Measurements from ENCODE around the gene ESX1. TPM values are rescaled to one million over a fixed set of nuclear protein-coding genes. Genes with fewer than 3 reads are reported as not detected.

The ESX1 gene
- total RNA-seq = not detected
- polyA plus RNA-seq = not detected

- H3K27ac Mint-ChIP-seq = no peak within 1 kb of the TSS
- H3K4me1 Mint-ChIP-seq = peaks cover 6 to 17% (median 7%) of the 10 kb centered on the region in 3 donors
- DNase-seq = no peak
- Histone ChIP-seq H3K9me3 (ENCODE audit: low read length) (no peaks in the 10 kb centered on the region), H3K4me3 (ENCODE audit: low read length) (no peak within 1 kb of the TSS), H3K27me3 (ENCODE audit: insufficient read depth, low read length, poor library complexity, severe bottlenecking) (no peaks in the 10 kb centered on the region), H3K36me3 (ENCODE audit: insufficient read depth, low read length) (no peaks in the 10 kb centered on the region), H3K27ac (ENCODE audit: low read depth, low read length) (no peak within 1 kb of the TSS), H3K4me1 (ENCODE audit: insufficient read depth, low read length) (no peaks in the 10 kb centered on the region)
- H3K36me3 Mint-ChIP-seq = no peaks in the 10 kb centered on the region
- CTCF ChIA-PET = no interaction called here
- POLR2A ChIA-PET = no interaction called here
- peaks cover 22 to 29% of the 10 kb centered on the region in 2 donors for H3K27me3 Mint-ChIP-seq
- H3K9me3 Mint-ChIP-seq = peaks cover 0 to 2% (median 0%) of the 10 kb centered on the region in 5 donors
- peak within 1 kb of the TSS in 6 of 7 donors; percentile 29 to 84 (median 68) for H3K4me3 Mint-ChIP-seq
Observed at GRCh38 chrX:104254442-104255115, at the start of gene ESX1. Gene ESX1 (minus strand): TSS chrX:104254933. CDS start chrX:104254849, 84 bp downstream.

DNA sequence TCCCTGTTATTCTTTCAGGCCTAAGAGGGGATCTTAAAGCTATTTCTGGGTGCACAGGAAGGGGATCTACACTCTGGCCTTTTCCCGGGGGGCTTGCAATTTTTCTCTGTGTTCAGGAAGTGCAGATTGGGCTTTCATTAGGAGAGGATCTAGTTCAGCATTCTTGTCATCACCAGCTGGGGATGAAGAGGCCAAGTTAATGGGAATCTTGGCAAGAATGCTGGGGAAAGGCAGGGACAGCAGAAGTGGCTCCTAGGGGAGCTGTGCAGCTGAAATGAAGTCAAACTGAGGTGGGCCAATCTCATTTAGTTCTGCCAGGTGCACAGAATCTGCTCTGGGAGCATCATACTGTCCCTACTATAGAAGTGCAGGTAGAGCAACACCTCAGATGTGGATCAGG lies 40.9 kb upstream of the ESX1 start:
- Histone ChIP-seq H3K4me3 (ENCODE audit: low read length) (no peak overlapping the region), H3K9me3 (ENCODE audit: low read length) (no peaks in the 10 kb centered on the region), H3K36me3 (ENCODE audit: insufficient read depth, low read length) (no peaks in the 10 kb centered on the region), H3K4me1 (ENCODE audit: insufficient read depth, low read length) (no peaks in the 10 kb centered on the region), H3K27ac (ENCODE audit: low read depth, low read length) (no peak overlapping the region), H3K27me3 (ENCODE audit: insufficient read depth, low read length, poor library complexity, severe bottlenecking) (no peaks in the 10 kb centered on the region)
- no peak for DNase-seq
- POLR2A ChIA-PET = interaction anchor here (0.7 kb wide), 1 partner anchor 140 kb away, joined by 5 read pairs; no protein-coding TSS in a partner anchor
- Mint-ChIP-seq H3K4me1 (no peaks in the 10 kb centered on the region), H3K27me3 (peaks cover 0 to 5% of the 10 kb centered on the region in 2 donors), H3K9me3 (no peaks in the 10 kb centered on the region), H3K27ac (no peak overlapping the region), H3K36me3 (no peaks in the 10 kb centered on the region), H3K4me3 (no peak overlapping the region)
- CTCF ChIA-PET = no interaction called here

DNA sequence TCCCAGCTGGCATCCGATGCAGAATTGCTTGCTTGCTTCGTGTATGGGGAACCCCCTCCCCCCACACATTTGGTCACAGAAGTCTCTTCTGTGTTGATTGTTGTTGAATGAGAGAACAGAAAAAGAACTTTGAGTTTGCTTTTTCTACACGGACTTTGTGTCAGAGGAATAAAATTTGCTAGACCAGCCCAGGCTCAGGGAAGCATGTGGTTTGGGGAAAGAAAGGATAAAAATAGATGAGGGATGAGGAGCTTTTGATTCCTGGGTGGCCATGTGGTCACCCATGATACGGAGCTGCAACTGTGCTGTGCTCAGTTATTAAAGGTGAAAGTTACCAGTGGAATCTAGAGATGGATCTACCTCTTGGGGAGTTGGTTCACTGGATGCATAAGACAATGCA lies 34.2 kb upstream of the ESX1 start:
- H3K27me3 ChIP-seq (ENCODE audit: insufficient read depth, low read length, poor library complexity, severe bottlenecking) = no peaks in the 10 kb centered on the region
- H3K27ac ChIP-seq (ENCODE audit: low read depth, low read length) = no peak overlapping the region
- no peak overlapping the region for H3K4me3 Mint-ChIP-seq
- H3K4me1 Mint-ChIP-seq = no peaks in the 10 kb centered on the region
- no peaks in the 10 kb centered on the region for H3K9me3 Mint-ChIP-seq
- ChIA-PET POLR2A (no interaction called here), CTCF (no interaction called here)
- no peaks in the 10 kb centered on the region for H3K4me1 ChIP-seq (ENCODE audit: insufficient read depth, low read length)
- no peaks in the 10 kb centered on the region for H3K36me3 Mint-ChIP-seq
- peaks cover 6 to 17% of the 10 kb centered on the region in 2 donors for H3K27me3 Mint-ChIP-seq
- H3K9me3 ChIP-seq (ENCODE audit: low read length) = no peaks in the 10 kb centered on the region
- H3K4me3 ChIP-seq (ENCODE audit: low read length) = no peak overlapping the region
- no peaks in the 10 kb centered on the region for H3K36me3 ChIP-seq (ENCODE audit: insufficient read depth, low read length)
- DNase-seq = no peak
- no peak overlapping the region for H3K27ac Mint-ChIP-seq

DNA sequence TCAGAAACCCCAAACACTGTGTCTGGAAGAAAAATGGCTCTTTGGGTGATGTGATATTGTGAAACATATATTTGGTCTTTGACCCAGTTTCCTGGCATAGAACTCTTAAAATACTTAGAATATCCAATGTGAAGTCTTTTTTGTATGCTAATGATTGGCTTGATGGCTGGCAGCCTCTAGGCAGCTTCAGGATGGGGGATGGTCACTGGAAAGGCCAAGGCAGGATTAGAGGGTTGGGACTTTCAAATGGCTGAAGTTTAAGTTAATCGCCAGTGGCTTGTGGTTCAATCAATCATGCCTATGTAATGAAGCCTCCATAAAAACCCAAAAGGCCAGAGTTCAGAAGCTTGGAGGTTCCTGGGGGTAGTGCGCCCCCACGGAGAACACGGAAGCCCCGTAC lies 33.5 kb upstream of the ESX1 start:
- Mint-ChIP-seq H3K27me3 (peaks cover 6 to 17% of the 10 kb centered on the region in 2 donors), H3K36me3 (no peaks in the 10 kb centered on the region), H3K9me3 (no peaks in the 10 kb centered on the region), H3K4me3 (no peak overlapping the region), H3K27ac (peak overlapping the region in 1 of 8 donors; percentile 15), H3K4me1 (no peaks in the 10 kb centered on the region)
- Histone ChIP-seq H3K9me3 (ENCODE audit: low read length) (no peaks in the 10 kb centered on the region), H3K4me1 (ENCODE audit: insufficient read depth, low read length) (no peaks in the 10 kb centered on the region), H3K27me3 (ENCODE audit: insufficient read depth, low read length, poor library complexity, severe bottlenecking) (no peaks in the 10 kb centered on the region), H3K4me3 (ENCODE audit: low read length) (no peak overlapping the region), H3K27ac (ENCODE audit: low read depth, low read length) (no peak overlapping the region), H3K36me3 (ENCODE audit: insufficient read depth, low read length) (no peaks in the 10 kb centered on the region)
- no peak for DNase-seq
- POLR2A ChIA-PET = no interaction called here
- CTCF ChIA-PET = no interaction called here

- no peak for DNase-seq
- no peaks in the 10 kb centered on the region for H3K4me1 ChIP-seq (ENCODE audit: insufficient read depth, low read length)
- POLR2A ChIA-PET = no interaction called here
- no peak overlapping the region for H3K4me3 ChIP-seq (ENCODE audit: low read length)
- no peak overlapping the region for H3K27ac ChIP-seq (ENCODE audit: low read depth, low read length)
- no peaks in the 10 kb centered on the region for H3K27me3 ChIP-seq (ENCODE audit: insufficient read depth, low read length, poor library complexity, severe bottlenecking)
- Mint-ChIP-seq H3K27me3 (peaks cover 15 to 31% of the 10 kb centered on the region in 2 donors), H3K4me3 (no peak overlapping the region), H3K4me1 (no peaks in the 10 kb centered on the region), H3K36me3 (no peaks in the 10 kb centered on the region), H3K27ac (no peak overlapping the region), H3K9me3 (no peaks in the 10 kb centered on the region)
- H3K9me3 ChIP-seq (ENCODE audit: low read length) = no peaks in the 10 kb centered on the region
- CTCF ChIA-PET = no interaction called here
- H3K36me3 ChIP-seq (ENCODE audit: insufficient read depth, low read length) = no peaks in the 10 kb centered on the region
Observed at GRCh38 chrX:104285201-104285600, 30.5 kb upstream of the ESX1 start.

- Mint-ChIP-seq H3K27ac (no peak overlapping the region), H3K4me3 (no peak overlapping the region), H3K9me3 (no peaks in the 10 kb centered on the region), H3K36me3 (no peaks in the 10 kb centered on the region), H3K4me1 (no peaks in the 10 kb centered on the region), H3K27me3 (peaks cover 14 to 31% of the 10 kb centered on the region in 2 donors)
- no peak for DNase-seq
- POLR2A ChIA-PET = no interaction called here
- Histone ChIP-seq H3K4me1 (ENCODE audit: insufficient read depth, low read length) (no peaks in the 10 kb centered on the region), H3K27ac (ENCODE audit: low read depth, low read length) (no peak overlapping the region), H3K9me3 (ENCODE audit: low read length) (no peaks in the 10 kb centered on the region), H3K4me3 (ENCODE audit: low read length) (no peak overlapping the region), H3K36me3 (ENCODE audit: insufficient read depth, low read length) (no peaks in the 10 kb centered on the region), H3K27me3 (ENCODE audit: insufficient read depth, low read length, poor library complexity, severe bottlenecking) (no peaks in the 10 kb centered on the region)
- CTCF ChIA-PET = no interaction called here
Observed at GRCh38 chrX:104284507-104284906, 29.8 kb upstream of the ESX1 start.

DNA sequence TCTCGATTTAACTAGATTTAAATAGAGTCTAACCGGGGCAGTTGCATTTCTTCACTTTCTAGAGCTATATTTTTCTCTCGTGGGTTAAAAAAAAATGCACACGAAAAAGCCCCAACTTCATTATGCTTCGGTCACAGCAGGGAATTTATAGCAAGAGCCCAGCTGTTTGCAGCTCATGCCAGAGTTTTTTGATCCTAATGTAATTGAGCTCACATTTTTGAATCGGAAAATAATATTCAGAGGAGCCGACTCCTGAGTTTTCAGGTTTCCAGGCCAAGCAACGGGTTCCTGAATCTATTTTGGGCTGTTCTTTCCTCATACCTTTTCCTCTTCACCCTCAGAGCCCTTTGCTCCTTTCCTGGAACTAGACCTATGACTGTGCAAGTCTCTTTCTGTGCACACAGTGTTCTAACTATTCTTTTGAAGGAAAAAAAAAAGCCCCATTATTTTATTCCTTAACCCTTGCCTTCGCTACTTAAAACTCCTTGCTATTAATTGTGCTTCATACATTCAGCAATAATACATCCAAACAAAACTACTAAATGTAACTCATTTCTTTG lies 27.5 kb upstream of the ESX1 start:
- Histone ChIP-seq H3K4me1 (ENCODE audit: insufficient read depth, low read length) (no peaks in the 10 kb centered on the region), H3K27me3 (ENCODE audit: insufficient read depth, low read length, poor library complexity, severe bottlenecking) (no peaks in the 10 kb centered on the region), H3K4me3 (ENCODE audit: low read length) (no peak overlapping the region), H3K9me3 (ENCODE audit: low read length) (no peaks in the 10 kb centered on the region), H3K27ac (ENCODE audit: low read depth, low read length) (no peak overlapping the region), H3K36me3 (ENCODE audit: insufficient read depth, low read length) (no peaks in the 10 kb centered on the region)
- H3K36me3 Mint-ChIP-seq = no peaks in the 10 kb centered on the region
- DNase-seq = no peak
- ChIA-PET CTCF (no interaction called here), POLR2A (no interaction called here)
- peaks cover 9 to 27% of the 10 kb centered on the region in 2 donors for H3K27me3 Mint-ChIP-seq
- H3K27ac Mint-ChIP-seq = no peak overlapping the region
- H3K9me3 Mint-ChIP-seq = peaks cover 0 to 3% (median 0%) of the 10 kb centered on the region in 5 donors
- H3K4me3 Mint-ChIP-seq = no peak overlapping the region
- H3K4me1 Mint-ChIP-seq = no peaks in the 10 kb centered on the region

DNA sequence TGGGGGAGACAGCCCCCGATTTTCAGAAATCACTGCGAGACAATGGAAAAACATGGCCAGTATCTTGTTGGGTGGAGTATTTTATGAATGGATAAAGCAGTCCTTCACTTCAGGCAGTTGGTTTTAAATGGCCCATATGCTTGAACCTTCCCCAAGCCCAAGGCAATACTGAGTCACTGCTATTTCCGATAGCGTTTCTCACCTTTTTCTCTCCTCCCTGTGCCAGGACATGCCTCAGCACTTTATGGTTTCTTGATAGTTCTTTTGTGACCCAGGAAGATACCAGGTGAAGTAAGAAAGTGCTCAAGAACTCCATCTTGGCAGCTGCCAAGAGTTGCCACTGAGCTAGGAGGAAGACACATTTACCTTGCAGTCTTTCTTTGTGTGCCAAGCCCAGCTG lies 26.8 kb upstream of the ESX1 start:
- no peak for DNase-seq
- Histone ChIP-seq H3K4me3 (ENCODE audit: low read length) (no peak overlapping the region), H3K27ac (ENCODE audit: low read depth, low read length) (no peak overlapping the region), H3K27me3 (ENCODE audit: insufficient read depth, low read length, poor library complexity, severe bottlenecking) (no peaks in the 10 kb centered on the region), H3K9me3 (ENCODE audit: low read length) (no peaks in the 10 kb centered on the region), H3K36me3 (ENCODE audit: insufficient read depth, low read length) (no peaks in the 10 kb centered on the region), H3K4me1 (ENCODE audit: insufficient read depth, low read length) (no peaks in the 10 kb centered on the region)
- peaks cover 9 to 28% of the 10 kb centered on the region in 2 donors for H3K27me3 Mint-ChIP-seq
- no peak overlapping the region for H3K4me3 Mint-ChIP-seq
- POLR2A ChIA-PET = no interaction called here
- peak overlapping the region in 1 of 8 donors; percentile 37 for H3K27ac Mint-ChIP-seq
- no peaks in the 10 kb centered on the region for H3K4me1 Mint-ChIP-seq
- CTCF ChIA-PET = no interaction called here
- H3K9me3 Mint-ChIP-seq = peaks cover 0 to 3% (median 0%) of the 10 kb centered on the region in 5 donors
- no peaks in the 10 kb centered on the region for H3K36me3 Mint-ChIP-seq
